ENCODE results near the gene NRXN3. TPM values are rescaled to one million over a fixed set of nuclear protein-coding genes. Genes with fewer than 3 reads are reported as not detected.

The NRXN3 gene
- total and polyA plus RNA-seq, 2 of the 13 experiments (the other 11 are each of a cell fraction or from before 2014, with no cell fraction given): 0.03 TPM; not detected in 1

DNA sequence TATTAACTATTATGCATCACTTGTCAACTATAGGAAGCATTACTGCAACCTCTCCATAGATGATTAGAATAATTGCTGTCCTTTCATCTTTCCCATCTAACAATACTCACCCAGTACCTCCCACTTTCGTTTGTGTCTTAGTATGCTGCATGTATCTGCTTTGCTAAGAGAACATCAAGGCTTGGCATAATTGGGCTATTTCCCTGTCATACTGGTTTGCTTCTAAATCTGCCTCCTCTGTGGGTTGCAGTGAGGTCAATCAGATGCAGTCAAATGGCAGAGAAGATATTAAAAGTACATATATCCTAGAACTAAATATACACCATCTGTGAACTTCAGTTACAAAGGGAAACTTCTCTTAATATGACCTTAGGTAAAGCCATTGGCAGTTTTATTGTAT is 1330.3 kb downstream of the NRXN3 start:
- intact Hi-C loops (cut with micrococcal nuclease; ENCODE audit: unreplicated experiment): no loop called here
- TF ChIP-seq, protein P1, sequence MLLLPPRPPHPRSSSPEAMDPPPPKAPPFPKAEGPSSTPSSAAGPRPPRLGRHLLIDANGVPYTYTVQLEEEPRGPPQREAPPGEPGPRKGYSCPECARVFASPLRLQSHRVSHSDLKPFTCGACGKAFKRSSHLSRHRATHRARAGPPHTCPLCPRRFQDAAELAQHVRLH (CRISPR knock-in tag; IDR thresholded peaks at IDR 0.05; ENCODE audit: borderline replicate concordance, low read depth): no peak
- no peak for TF ChIP-seq ZSCAN9 (CRISPR knock-in tag; IDR thresholded peaks at IDR 0.05; ENCODE audit: borderline replicate concordance)
- TF ChIP-seq NFIC (IDR thresholded peaks at IDR 0.05; ENCODE audit: low read length): no peak
- no peak for TF ChIP-seq MYC (CRISPR knock-in tag; IDR thresholded peaks at IDR 0.05; ENCODE audit: borderline replicate concordance)
- H4K20me1 ChIP-seq (ENCODE audit: insufficient read depth, low read length): no peaks in the 10 kb centered on the region
- no TSS peak for BruUV-seq (replicated peaks)
- FAIRE-seq (no peak), ATAC-seq (no peak), DNase-seq (ENCODE audit: low spot score) (no peak)
- no peaks in the 10 kb centered on the region; a peak in 1 of 5 replicates for H3K27me3 ChIP-seq (ENCODE audit: control insufficient read depth in 1 of 2, insufficient read depth in 2 of 2, low read length in 2 of 2)
- 0% methylated on average over 1 of the region's 1 CpG for WGBS (ENCODE audit: low lambda C conversion rate)
- H2AFZ ChIP-seq (ENCODE audit: low read length): no peak overlapping the region
- in situ Hi-C loops (cut with HindIII; ENCODE audit: extremely low pct_ligation_motif_present, low pct_unique_long_range_greater_than_20kb): no loop called here
- H3K9me3 ChIP-seq (ENCODE audit: low read length): peaks cover 89% of the 10 kb centered on the region
- ChIA-PET POLR2A (no interaction called here), CTCF (ENCODE audit: low intra/inter-chr PET ratio, low total read pairs) (interaction anchor here (0.6 kb wide), 1 partner anchor 210 kb away, joined by 3 read pairs; no protein-coding TSS in a partner anchor)
- H3K27ac ChIP-seq (ENCODE audit: extremely low read length, insufficient read depth, low read length): no peak overlapping the region
- no peak overlapping the region for H3K4me2 ChIP-seq (ENCODE audit: low read depth, low read length)
- no peaks in the 10 kb centered on the region for H3K36me3 ChIP-seq (replicated peaks in 1 of 2; ENCODE audit: control insufficient read depth in 1 of 2, insufficient read depth in 2 of 2, low read length in 2 of 2)
- no peaks in the 10 kb centered on the region for H3K4me1 ChIP-seq (ENCODE audit: insufficient read depth, low read length)
- H3K79me2 ChIP-seq (ENCODE audit: insufficient read depth, low read length): no peaks in the 10 kb centered on the region
- H3K9ac ChIP-seq (ENCODE audit: insufficient read depth, low read depth, low read length): no peak overlapping the region
- no peak overlapping the region for H3K4me3 ChIP-seq (replicated peaks in 1 of 3; ENCODE audit: insufficient read depth in 1 of 3, low read depth in 2 of 3, low read length in 3 of 3)

DNA sequence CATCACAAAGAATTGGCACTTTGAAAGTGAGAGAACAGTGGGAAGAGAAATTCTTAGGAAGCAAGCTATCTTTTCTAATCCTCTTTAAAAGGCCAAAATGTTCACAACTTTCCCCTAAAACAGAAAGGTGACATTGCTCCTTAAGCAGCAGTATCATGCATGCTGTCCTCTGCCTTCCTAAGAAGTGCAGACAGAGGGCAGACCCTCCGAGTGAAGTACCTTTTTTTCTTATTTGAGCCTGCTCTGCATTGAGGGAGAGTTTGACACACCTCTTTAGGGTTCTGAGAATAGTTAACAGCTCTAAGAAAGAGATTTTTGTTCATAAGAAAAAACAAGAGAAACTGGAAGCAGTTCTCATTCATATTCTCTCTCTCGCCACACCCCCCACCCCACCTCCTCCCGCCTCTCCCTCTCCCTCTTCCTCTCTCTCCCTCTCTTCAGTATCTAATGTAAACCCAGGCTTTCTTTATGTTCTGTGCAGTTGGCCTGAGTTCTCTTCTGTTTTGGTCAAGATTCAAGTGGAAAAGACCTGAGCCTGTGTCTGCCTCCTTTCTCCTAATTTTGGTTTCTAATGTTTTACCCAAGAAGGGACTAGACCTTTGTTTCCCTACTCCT is 1332.1 kb downstream of the NRXN3 start:
- Histone ChIP-seq H3K36me3 (replicated peaks in 1 of 2; ENCODE audit: control insufficient read depth in 1 of 2, insufficient read depth in 2 of 2, low read length in 2 of 2) (no peaks in the 10 kb centered on the region), H3K27ac (ENCODE audit: extremely low read length, insufficient read depth, low read length) (no peak overlapping the region), H3K9ac (ENCODE audit: insufficient read depth, low read depth, low read length) (no peak overlapping the region), H3K4me1 (ENCODE audit: insufficient read depth, low read length) (no peaks in the 10 kb centered on the region), H3K4me2 (ENCODE audit: low read depth, low read length) (no peak overlapping the region), H4K20me1 (ENCODE audit: insufficient read depth, low read length) (no peaks in the 10 kb centered on the region), H3K9me3 (ENCODE audit: low read length) (peaks cover 91% of the 10 kb centered on the region), H2AFZ (ENCODE audit: low read length) (no peak overlapping the region), H3K79me2 (ENCODE audit: insufficient read depth, low read length) (no peaks in the 10 kb centered on the region), H3K4me3 (replicated peaks in 1 of 3; ENCODE audit: insufficient read depth in 1 of 3, low read depth in 2 of 3, low read length in 3 of 3) (no peak overlapping the region), H3K27me3 (ENCODE audit: control insufficient read depth in 1 of 2, insufficient read depth in 2 of 2, low read length in 2 of 2) (no peaks in the 10 kb centered on the region; a peak in 1 of 5 replicates)
- intact Hi-C loops (cut with micrococcal nuclease; ENCODE audit: unreplicated experiment): no loop called here
- no peak for DNase-seq (ENCODE audit: low spot score)
- no peak for ATAC-seq
- ChIA-PET POLR2A (no interaction called here), CTCF (ENCODE audit: low intra/inter-chr PET ratio, low total read pairs) (no interaction called here)
- BruUV-seq (replicated peaks): no TSS peak
- WGBS (ENCODE audit: low lambda C conversion rate): 25% methylated on average over 3 of the region's 3 CpGs
- FAIRE-seq: no peak
- in situ Hi-C loops (cut with HindIII; ENCODE audit: extremely low pct_ligation_motif_present, low pct_unique_long_range_greater_than_20kb): no loop called here
- TF ChIP-seq PHF5A (CRISPR knock-in tag; IDR thresholded peaks at IDR 0.05; ENCODE audit: low read depth, unreplicated experiment) (no peak), ZNF775 (CRISPR knock-in tag; IDR thresholded peaks at IDR 0.05; ENCODE audit: borderline replicate concordance) (no peak)

All from HepG2 (cell line).